GM12891 (cell line): ENCODE results near the gene SPTBN5.

ENCODE experiments used
- PAX5 ChIP-seq: IDR thresholded peaks from 2 replicates; pipeline ENCODE4 v1.6.1; 2011; ENCODE audit warnings: low read length, moderate library complexity, mild to moderate bottlenecking; ENCODE audit not compliant: insufficient read depth, severe bottlenecking
- POLR2A ChIP-seq: IDR thresholded peaks from 2 replicates; pipeline ENCODE4 v1.6.1; 2011; ENCODE audit warnings: low read depth, low read length, control low read depth
- POLR2AphosphoS5 ChIP-seq: IDR thresholded peaks from 2 replicates; pipeline ENCODE4 v1.6.1; 2011; ENCODE audit warnings: low read depth, low read length, control low read depth
- POU2F2 ChIP-seq: IDR thresholded peaks from 2 replicates; pipeline ENCODE4 v1.6.1; 2011; ENCODE audit warnings: low read depth, mild to moderate bottlenecking, control low read depth, low read length, moderate library complexity

DNA sequence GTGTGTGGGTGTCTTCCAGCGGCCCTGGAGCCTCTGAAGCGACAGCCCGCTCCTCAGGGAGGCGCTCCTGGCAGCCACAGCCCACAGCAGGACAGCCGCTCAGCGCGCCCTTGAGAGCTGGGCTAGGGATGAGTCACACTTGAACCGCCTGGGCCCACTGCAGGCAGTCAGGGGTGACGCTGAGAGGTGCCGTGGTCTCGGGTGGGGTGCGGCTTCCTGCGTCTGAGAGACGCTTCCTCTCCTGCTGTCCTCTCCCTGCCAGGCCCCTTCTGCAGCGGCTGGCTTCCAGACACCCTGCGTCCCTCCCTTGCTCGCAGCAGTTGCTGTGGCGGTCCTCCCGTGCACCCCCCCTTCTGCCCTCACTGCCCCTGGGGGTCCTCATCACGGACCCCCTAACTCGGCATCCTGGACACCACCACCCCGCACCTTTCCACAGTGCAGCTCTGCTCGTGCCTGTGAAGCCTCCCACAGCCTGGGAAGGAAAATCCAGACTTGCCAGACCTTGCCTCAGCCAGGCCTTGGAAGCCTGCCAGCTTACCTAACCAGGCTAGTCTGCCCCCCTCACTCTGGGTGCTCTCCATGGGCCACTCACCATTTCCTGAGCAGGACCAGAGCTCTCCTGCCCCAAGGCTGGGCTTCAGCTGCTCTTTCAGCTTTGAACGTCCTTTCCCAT is 1.1 kb upstream of the SPTBN5 start:
- TF ChIP-seq POLR2AphosphoS5, result no peak
- TF ChIP-seq PAX5, result peak; percentile 85
- no peak for TF ChIP-seq POLR2A
- no peak; the same call in 1 of the 2 replicates for TF ChIP-seq POU2F2
